ENCODE data around the gene POLR2H.

The POLR2H gene

DNA sequence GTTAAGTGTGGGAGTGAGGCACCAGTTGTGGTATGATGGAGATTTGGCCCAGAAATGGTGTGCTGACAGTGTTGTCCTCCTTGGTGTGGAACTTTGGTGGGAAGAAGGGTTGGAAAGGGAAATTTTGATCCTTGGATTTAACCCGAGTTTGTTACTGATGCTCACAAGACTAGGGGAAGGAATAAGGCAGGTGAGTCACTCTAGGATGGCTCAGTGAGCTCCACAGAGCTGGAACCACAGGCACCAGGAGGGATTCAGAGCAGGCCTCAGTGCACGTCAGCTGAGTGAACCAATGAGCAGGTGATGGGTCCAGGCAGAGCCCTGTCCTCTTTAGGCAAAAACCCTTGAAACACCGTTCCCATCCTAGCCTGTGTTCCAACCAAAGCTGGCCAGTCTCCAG is 29.8 kb downstream of the POLR2H start:
- H3K79me2 ChIP-seq (ENCODE audit: control insufficient read depth, low read length), result no peaks in the 10 kb centered on the region
- no peaks in the 10 kb centered on the region for H3F3A ChIP-seq (ENCODE audit: control insufficient read depth, insufficient read depth)
- TF ChIP-seq, protein P1, sequence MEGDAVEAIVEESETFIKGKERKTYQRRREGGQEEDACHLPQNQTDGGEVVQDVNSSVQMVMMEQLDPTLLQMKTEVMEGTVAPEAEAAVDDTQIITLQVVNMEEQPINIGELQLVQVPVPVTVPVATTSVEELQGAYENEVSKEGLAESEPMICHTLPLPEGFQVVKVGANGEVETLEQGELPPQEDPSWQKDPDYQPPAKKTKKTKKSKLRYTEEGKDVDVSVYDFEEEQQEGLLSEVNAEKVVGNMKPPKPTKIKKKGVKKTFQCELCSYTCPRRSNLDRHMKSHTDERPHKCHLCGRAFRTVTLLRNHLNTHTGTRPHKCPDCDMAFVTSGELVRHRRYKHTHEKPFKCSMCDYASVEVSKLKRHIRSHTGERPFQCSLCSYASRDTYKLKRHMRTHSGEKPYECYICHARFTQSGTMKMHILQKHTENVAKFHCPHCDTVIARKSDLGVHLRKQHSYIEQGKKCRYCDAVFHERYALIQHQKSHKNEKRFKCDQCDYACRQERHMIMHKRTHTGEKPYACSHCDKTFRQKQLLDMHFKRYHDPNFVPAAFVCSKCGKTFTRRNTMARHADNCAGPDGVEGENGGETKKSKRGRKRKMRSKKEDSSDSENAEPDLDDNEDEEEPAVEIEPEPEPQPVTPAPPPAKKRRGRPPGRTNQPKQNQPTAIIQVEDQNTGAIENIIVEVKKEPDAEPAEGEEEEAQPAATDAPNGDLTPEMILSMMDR (IDR thresholded peaks at IDR 0.05; ENCODE audit: low read depth, low read length, poor library complexity, severe bottlenecking), result no peak
- TF ChIP-seq EZH2phosphoT487 (IDR thresholded peaks at IDR 0.05; ENCODE audit: borderline replicate concordance, low read length), result no peak
- H3K9me3 ChIP-seq (ENCODE audit: control insufficient read depth, insufficient read depth, low read length), result no peaks in the 10 kb centered on the region
- H3K36me3 ChIP-seq (ENCODE audit: control insufficient read depth, low read length), result no peaks in the 10 kb centered on the region
- peaks cover 9% of the 10 kb centered on the region for H3K27me3 ChIP-seq (ENCODE audit: control insufficient read depth, low read length)
- no peaks in the 10 kb centered on the region for H3K9me2 ChIP-seq (replicated peaks; ENCODE audit: control insufficient read depth, low read length)
- no peaks in the 10 kb centered on the region for H4K20me1 ChIP-seq (ENCODE audit: control insufficient read depth, insufficient read depth, low read depth, low read length)
- no peak overlapping the region for H3K4me2 ChIP-seq (ENCODE audit: low read length)
- no peak overlapping the region for H3K4me3 ChIP-seq (ENCODE audit: low read length)
- no peaks in the 10 kb centered on the region for H3K4me1 ChIP-seq (ENCODE audit: control insufficient read depth, low read length)
- no peak overlapping the region for H3K27ac ChIP-seq (ENCODE audit: low read depth, low read length)

DNA sequence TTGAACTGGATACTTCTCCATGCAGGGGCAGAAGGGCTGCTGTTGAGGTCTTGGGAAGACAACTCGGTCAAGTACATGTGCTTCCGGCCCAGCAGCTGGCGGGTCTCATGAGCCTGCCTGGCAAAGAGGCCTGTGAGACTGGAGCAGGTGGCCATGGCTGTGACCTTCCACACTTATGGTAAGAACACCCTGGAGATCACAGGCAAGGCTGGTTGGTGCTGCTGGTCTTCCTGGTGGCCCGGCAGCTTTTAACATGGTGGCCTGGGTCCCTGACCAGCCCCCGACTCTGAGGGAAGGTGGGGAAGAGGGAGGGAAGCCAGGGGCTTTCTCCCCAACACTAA is 33.8 kb downstream of the POLR2H start:
- H4K20me1 ChIP-seq (ENCODE audit: control insufficient read depth, insufficient read depth, low read depth, low read length), result no peaks in the 10 kb centered on the region
- H3K79me2 ChIP-seq (ENCODE audit: control insufficient read depth, low read length), result no peaks in the 10 kb centered on the region
- no peaks in the 10 kb centered on the region for H3K9me3 ChIP-seq (ENCODE audit: control insufficient read depth, insufficient read depth, low read length)
- H3K27me3 ChIP-seq (ENCODE audit: control insufficient read depth, low read length), result peaks cover 9% of the 10 kb centered on the region
- H3K4me1 ChIP-seq (ENCODE audit: control insufficient read depth, low read length), result no peaks in the 10 kb centered on the region
- H3K36me3 ChIP-seq (ENCODE audit: control insufficient read depth, low read length), result no peaks in the 10 kb centered on the region
- TF ChIP-seq, protein P1 (IDR thresholded peaks at IDR 0.05; ENCODE audit: low read depth, low read length, poor library complexity, severe bottlenecking), result no peak
- no peak for TF ChIP-seq EZH2phosphoT487 (IDR thresholded peaks at IDR 0.05; ENCODE audit: borderline replicate concordance, low read length)
- no peak overlapping the region for H3K27ac ChIP-seq (ENCODE audit: low read depth, low read length)
- H3F3A ChIP-seq (ENCODE audit: control insufficient read depth, insufficient read depth), result no peaks in the 10 kb centered on the region
- no peak overlapping the region for H3K4me3 ChIP-seq (ENCODE audit: low read length)
- H3K4me2 ChIP-seq (ENCODE audit: low read length), result no peak overlapping the region
- H3K9me2 ChIP-seq (replicated peaks; ENCODE audit: control insufficient read depth, low read length), result no peaks in the 10 kb centered on the region

DNA sequence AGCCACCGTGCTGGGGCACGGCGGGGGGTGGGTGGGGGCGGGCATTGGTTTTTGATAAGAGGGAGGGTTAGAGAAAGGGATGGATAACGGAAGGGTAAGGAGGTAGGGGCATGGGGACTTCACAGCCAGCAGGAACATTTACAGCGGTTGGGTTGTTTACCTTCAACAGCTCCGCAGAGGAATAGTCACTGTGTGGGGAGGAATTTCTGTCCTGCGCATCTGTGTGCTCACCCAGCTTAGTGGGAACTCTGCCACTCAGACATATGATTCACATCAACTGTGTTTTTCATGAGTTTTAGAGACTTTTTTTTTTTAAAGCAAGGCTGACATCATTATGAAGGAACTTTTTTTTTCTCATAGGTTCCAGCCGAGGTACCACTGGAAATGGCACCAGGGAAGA is 37.9 kb downstream of the POLR2H start:
- Histone ChIP-seq H3K9me3 (ENCODE audit: control insufficient read depth, insufficient read depth, low read length) (no peaks in the 10 kb centered on the region), H3F3A (ENCODE audit: control insufficient read depth, insufficient read depth) (no peaks in the 10 kb centered on the region), H3K4me3 (ENCODE audit: low read length) (no peak overlapping the region), H3K4me1 (ENCODE audit: control insufficient read depth, low read length) (no peaks in the 10 kb centered on the region), H3K4me2 (ENCODE audit: low read length) (no peak overlapping the region), H3K36me3 (ENCODE audit: control insufficient read depth, low read length) (no peaks in the 10 kb centered on the region), H3K9me2 (replicated peaks; ENCODE audit: control insufficient read depth, low read length) (no peaks in the 10 kb centered on the region), H4K20me1 (ENCODE audit: control insufficient read depth, insufficient read depth, low read depth, low read length) (no peaks in the 10 kb centered on the region), H3K27me3 (ENCODE audit: control insufficient read depth, low read length) (peaks cover 3% of the 10 kb centered on the region; the same call in 1 of the 2 replicates), H3K27ac (ENCODE audit: low read depth, low read length) (no peak overlapping the region), H3K79me2 (ENCODE audit: control insufficient read depth, low read length) (no peaks in the 10 kb centered on the region)
- TF ChIP-seq EZH2phosphoT487 (IDR thresholded peaks at IDR 0.05; ENCODE audit: borderline replicate concordance, low read length), result no peak
- TF ChIP-seq, protein P1 (IDR thresholded peaks at IDR 0.05; ENCODE audit: low read depth, low read length, poor library complexity, severe bottlenecking), result no peak

Data from DOHH2 (cell line).